Measurements from ENCODE around the gene TRDMT1.

Gene TRDMT1

DNA sequence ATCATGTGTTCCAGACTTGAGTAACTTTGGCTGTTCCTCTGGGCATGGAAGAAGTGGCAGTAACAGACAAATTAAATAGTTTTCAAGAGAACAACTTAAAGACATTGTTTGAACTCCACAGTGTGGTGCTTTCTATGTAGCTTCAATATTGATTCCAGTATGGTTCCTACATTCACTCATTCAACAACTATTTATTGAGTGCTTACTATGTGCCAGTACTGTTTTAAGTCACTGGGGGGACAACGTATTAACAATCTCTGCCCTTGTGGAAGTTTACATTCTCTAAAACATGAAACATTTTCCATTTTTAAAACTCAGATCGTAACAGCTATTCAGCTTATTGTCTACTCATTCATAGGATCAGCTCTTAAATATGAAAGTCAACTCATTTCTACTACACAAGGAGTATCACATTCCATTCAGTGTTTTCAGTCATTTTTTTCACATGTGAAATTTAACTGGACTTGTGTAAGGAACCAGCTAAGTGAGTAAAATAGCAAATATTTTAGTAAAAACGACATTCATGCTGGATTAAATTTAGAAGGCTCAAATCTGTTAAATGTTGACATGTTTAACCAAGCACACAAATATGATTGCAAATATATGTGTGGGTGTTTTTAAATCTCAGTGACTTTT lies 58.3 kb downstream of the TRDMT1 start:
- H3K27me3 ChIP-seq (ENCODE audit: control insufficient read depth, insufficient read depth, low read length): no peaks in the 10 kb centered on the region
- H3K9me3 ChIP-seq (replicated peaks; ENCODE audit: low read length): no peaks in the 10 kb centered on the region
- H3K36me3 ChIP-seq (ENCODE audit: insufficient read depth, low read length): no peaks in the 10 kb centered on the region
- H3K4me1 ChIP-seq (ENCODE audit: control insufficient read depth, insufficient read depth, low read length): no peaks in the 10 kb centered on the region
- no peak overlapping the region for H3K4me2 ChIP-seq (ENCODE audit: low read length)
- H3K4me3 ChIP-seq (ENCODE audit: low read length): no peak overlapping the region
- H3K9ac ChIP-seq (ENCODE audit: low read depth, low read length): no peak overlapping the region

DNA sequence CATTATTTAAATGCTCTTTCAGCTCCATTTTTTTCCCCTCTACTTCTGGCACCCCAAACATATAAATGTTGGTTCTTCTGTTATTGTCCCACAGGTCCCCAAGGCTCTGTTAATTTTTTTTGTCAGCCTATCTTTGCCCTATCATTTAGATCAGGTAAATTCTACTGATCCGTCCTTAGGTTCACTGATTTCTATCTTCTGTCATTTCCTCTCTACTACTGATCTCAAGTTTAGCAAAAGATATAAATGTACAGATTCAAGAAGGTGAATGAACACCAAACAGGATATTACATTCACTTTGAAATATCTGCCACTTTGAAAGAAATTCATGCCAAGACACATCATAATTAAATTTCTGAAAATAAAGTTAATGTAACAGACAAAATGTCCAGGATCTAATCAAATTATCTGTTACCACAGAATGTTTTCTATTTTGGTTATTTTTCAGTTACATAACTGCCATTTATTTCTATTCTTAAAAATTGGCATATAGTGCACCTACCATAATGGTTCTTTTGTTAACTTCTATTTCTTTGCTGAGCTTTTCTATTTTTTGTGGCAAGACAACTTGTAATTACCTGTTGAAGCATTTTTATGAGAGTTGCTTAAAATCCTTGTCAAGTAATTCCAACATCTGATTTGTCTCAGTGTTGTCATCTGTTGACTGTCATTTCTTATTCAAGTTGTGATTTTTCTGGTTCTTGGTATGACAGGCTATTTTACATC lies 59.8 kb downstream of the TRDMT1 start:
- no peak overlapping the region for H3K4me2 ChIP-seq (ENCODE audit: low read length)
- H3K9me3 ChIP-seq (replicated peaks; ENCODE audit: low read length): no peaks in the 10 kb centered on the region
- no peak overlapping the region for H3K4me3 ChIP-seq (ENCODE audit: low read length)
- H3K36me3 ChIP-seq (ENCODE audit: insufficient read depth, low read length): no peaks in the 10 kb centered on the region
- no peak overlapping the region for H3K9ac ChIP-seq (ENCODE audit: low read depth, low read length)
- H3K4me1 ChIP-seq (ENCODE audit: control insufficient read depth, insufficient read depth, low read length): no peaks in the 10 kb centered on the region
- no peaks in the 10 kb centered on the region for H3K27me3 ChIP-seq (ENCODE audit: control insufficient read depth, insufficient read depth, low read length)

DNA sequence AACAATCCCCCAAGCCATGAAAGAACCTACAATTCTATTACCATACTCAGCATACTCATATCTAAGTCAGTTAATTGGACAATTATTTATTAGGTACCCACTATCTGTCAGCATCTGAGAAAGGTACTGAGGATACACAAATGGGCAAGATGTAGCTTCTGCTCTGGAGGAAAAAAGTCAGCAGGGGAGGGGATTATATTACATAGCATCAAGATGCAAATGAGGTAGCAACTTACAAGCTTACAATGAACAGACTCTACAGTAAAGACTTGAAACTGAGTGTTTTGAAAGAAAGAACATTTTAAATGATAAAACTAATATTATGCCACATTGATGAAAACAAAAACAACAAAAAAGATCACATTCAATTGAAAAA lies 61.1 kb downstream of the TRDMT1 start:
- Histone ChIP-seq H3K4me2 (ENCODE audit: low read length) (no peak overlapping the region), H3K27me3 (ENCODE audit: control insufficient read depth, insufficient read depth, low read length) (no peaks in the 10 kb centered on the region), H3K9ac (ENCODE audit: low read depth, low read length) (no peak overlapping the region), H3K4me3 (ENCODE audit: low read length) (no peak overlapping the region), H3K9me3 (replicated peaks; ENCODE audit: low read length) (no peaks in the 10 kb centered on the region), H3K4me1 (ENCODE audit: control insufficient read depth, insufficient read depth, low read length) (no peaks in the 10 kb centered on the region), H3K36me3 (ENCODE audit: insufficient read depth, low read length) (no peaks in the 10 kb centered on the region)

DNA sequence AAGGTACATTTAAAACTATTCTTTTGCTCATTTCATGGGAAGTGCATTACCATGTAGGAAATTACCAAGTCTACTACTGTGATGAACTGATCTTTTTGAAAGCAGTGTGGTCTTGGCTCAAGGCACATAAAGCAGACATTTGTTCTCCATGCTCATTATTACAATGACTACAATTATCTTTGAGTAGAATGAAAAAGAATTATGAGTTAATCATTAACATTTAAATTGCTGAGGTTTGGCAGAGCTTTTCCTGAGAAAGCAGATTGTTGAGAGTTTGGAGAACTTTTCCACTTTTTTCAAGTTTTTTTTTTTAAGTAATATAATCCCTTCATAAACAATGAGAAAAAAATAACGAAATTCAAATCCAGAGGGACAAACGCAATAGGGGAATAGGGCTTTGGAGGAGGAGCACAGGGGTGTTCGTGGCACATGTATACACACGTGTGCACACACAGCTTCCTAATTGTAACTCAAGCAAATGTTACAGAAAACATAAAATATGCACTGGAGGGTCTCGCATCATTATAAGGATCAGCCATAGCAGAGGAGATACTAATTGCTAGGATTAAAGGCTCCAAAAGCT lies 62.9 kb downstream of the TRDMT1 start:
- Histone ChIP-seq H3K36me3 (ENCODE audit: insufficient read depth, low read length) (no peaks in the 10 kb centered on the region), H3K4me3 (ENCODE audit: low read length) (no peak overlapping the region), H3K4me2 (ENCODE audit: low read length) (no peak overlapping the region), H3K4me1 (ENCODE audit: control insufficient read depth, insufficient read depth, low read length) (peaks cover 7% of the 10 kb centered on the region), H3K9me3 (replicated peaks; ENCODE audit: low read length) (no peaks in the 10 kb centered on the region), H3K27me3 (ENCODE audit: control insufficient read depth, insufficient read depth, low read length) (no peaks in the 10 kb centered on the region), H3K9ac (ENCODE audit: low read depth, low read length) (no peak overlapping the region)

DNA sequence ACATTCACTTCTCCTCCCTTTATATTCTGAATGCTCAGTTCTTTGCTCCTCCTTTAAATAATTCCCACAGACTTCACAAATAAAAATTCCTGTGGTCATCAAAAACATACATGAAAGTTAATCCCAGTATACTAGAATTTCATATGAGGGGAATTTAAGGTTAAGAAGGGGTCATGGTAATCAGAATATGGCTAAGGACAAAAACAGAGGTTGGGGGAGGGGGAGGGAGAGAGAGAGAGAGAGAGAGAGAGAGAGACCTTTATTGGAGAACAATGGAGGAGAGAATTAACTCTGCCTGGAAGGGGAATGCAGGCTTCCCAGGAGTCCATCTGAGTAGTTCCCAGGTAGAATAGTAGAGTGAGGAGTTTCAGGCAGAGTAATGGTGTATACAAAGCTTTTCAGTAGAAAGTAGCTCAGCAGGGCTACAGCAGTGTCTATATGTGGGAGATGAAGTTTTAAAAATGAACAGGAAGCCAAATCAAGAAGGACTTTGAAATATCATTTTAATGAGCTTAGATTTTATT lies 66.7 kb downstream of the TRDMT1 start:
- Histone ChIP-seq H3K9ac (ENCODE audit: low read depth, low read length) (no peak overlapping the region), H3K36me3 (ENCODE audit: insufficient read depth, low read length) (no peaks in the 10 kb centered on the region)

DNA sequence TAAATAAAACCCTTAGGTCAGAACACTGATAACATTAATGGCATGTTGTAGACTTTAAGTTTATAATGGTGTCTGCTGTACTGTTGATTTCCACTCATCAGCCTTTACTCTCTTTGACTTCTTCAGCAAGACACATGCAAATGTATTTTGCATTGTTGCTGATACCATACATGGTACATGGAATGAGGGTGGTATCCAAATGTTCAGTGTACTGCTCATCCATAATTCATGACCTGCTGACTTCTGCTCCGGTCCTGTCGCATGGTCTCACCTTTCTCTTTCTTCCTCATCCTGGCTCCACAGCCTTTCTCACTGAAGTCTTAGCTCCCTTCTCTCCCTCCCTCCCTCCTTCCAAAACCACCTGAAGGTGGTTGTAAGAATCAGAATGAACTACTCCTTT lies 67.2 kb downstream of the TRDMT1 start:
- Histone ChIP-seq H3K4me1 (ENCODE audit: control insufficient read depth, insufficient read depth, low read length) (peaks cover 7% of the 10 kb centered on the region), H3K9me3 (replicated peaks; ENCODE audit: low read length) (no peaks in the 10 kb centered on the region), H3K9ac (ENCODE audit: low read depth, low read length) (no peak overlapping the region), H3K36me3 (ENCODE audit: insufficient read depth, low read length) (no peaks in the 10 kb centered on the region), H3K27me3 (ENCODE audit: control insufficient read depth, insufficient read depth, low read length) (no peaks in the 10 kb centered on the region), H3K4me3 (ENCODE audit: low read length) (no peak overlapping the region), H3K4me2 (ENCODE audit: low read length) (no peak overlapping the region)

More for the DNA sequence above, 66.7 kb downstream of the TRDMT1 start:
- no peaks in the 10 kb centered on the region for H3K9me3 ChIP-seq (replicated peaks; ENCODE audit: low read length)
- H3K4me1 ChIP-seq (ENCODE audit: control insufficient read depth, insufficient read depth, low read length): peaks cover 7% of the 10 kb centered on the region
- no peak overlapping the region for H3K4me2 ChIP-seq (ENCODE audit: low read length)
- no peaks in the 10 kb centered on the region for H3K27me3 ChIP-seq (ENCODE audit: control insufficient read depth, insufficient read depth, low read length)
- H3K4me3 ChIP-seq (ENCODE audit: low read length): no peak overlapping the region

DNA sequence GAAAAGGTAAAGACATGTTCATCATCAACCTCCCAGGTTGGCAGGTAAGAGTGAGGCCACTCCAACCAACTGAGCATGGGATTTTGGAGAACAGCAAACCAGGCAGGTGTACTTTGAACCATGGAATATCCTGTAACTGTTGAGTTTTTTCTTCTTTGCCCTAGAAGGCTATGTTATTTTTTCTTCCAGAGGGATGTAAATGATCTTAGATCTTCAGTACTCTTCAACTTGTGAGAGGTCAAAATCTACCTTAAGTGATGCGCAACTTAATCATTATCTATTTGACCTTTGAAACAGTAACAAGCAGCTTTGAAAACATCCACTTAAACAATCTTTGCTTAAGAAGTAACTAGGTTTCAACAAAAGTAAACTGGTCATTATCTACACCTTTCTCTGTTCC lies 71.7 kb downstream of the TRDMT1 start, which contains the start of gene CUBN:
Gene CUBN (minus strand): TSS at position 71 of the 400 bp plus-strand sequence. CDS start 46 bp downstream, at position 25.
- no peak within 1 kb of the TSS for H3K4me3 ChIP-seq (ENCODE audit: low read length)
- H3K9ac ChIP-seq (ENCODE audit: low read depth, low read length): no peak within 1 kb of the TSS
- H3K36me3 ChIP-seq (ENCODE audit: insufficient read depth, low read length): no peaks in the 10 kb centered on the region
- H3K9me3 ChIP-seq (replicated peaks; ENCODE audit: low read length): no peaks in the 10 kb centered on the region
- peaks cover 5% of the 10 kb centered on the region for H3K4me1 ChIP-seq (ENCODE audit: control insufficient read depth, insufficient read depth, low read length)
- no peaks in the 10 kb centered on the region for H3K27me3 ChIP-seq (ENCODE audit: control insufficient read depth, insufficient read depth, low read length)
- H3K4me2 ChIP-seq (ENCODE audit: low read length): no peak within 1 kb of the TSS

DNA sequence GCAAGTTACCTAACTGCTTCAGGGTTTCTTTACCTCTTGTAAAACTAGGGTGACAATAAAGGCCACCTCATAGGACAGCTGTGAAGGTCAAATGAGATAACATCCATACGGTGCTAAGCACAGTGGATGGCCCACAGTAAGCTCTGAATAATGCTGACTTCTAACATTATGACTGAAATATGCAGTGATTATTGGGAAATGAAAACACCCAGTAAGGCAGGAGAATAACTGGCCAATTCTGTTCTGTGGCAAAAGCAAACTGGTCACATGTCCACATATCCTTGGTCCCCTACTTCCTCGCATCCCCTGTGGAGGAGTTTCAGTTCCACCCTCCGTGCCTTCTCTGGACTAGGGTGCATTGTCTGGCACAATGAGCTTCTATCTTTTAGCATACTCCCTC lies 73.2 kb downstream of the TRDMT1 start:
- Histone ChIP-seq H3K9ac (ENCODE audit: low read depth, low read length) (no peak overlapping the region), H3K4me3 (ENCODE audit: low read length) (no peak overlapping the region), H3K4me1 (ENCODE audit: control insufficient read depth, insufficient read depth, low read length) (peaks cover 7% of the 10 kb centered on the region), H3K9me3 (replicated peaks; ENCODE audit: low read length) (no peaks in the 10 kb centered on the region), H3K36me3 (ENCODE audit: insufficient read depth, low read length) (no peaks in the 10 kb centered on the region), H3K4me2 (ENCODE audit: low read length) (no peak overlapping the region), H3K27me3 (ENCODE audit: control insufficient read depth, insufficient read depth, low read length) (no peaks in the 10 kb centered on the region)

DNA sequence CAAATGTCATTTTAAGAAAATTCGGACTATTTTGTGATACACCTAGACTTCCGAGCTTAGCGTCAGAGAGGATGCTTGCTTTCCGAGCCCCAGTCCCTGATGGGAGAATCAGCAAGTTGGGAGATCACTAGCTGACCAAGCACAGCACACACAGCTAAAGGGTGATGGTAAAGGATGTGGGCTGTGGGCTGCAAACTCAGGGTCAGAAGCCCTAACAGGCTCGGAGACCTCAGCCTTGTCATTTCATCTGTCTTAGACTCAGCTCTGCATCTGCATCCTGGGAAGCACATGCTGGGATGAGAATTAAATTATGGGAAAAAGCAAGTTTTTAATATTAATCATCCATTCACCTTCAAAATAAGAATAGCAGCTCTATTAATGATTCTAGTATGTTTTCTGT lies 75.1 kb downstream of the TRDMT1 start:
- H3K9ac ChIP-seq (ENCODE audit: low read depth, low read length): no peak overlapping the region
- peaks cover 17% of the 10 kb centered on the region for H3K4me1 ChIP-seq (ENCODE audit: control insufficient read depth, insufficient read depth, low read length)
- no peaks in the 10 kb centered on the region for H3K9me3 ChIP-seq (replicated peaks; ENCODE audit: low read length)
- no peak overlapping the region for H3K4me2 ChIP-seq (ENCODE audit: low read length)
- H3K27me3 ChIP-seq (ENCODE audit: control insufficient read depth, insufficient read depth, low read length): no peaks in the 10 kb centered on the region
- no peaks in the 10 kb centered on the region for H3K36me3 ChIP-seq (ENCODE audit: insufficient read depth, low read length)
- H3K4me3 ChIP-seq (ENCODE audit: low read length): no peak overlapping the region

DNA sequence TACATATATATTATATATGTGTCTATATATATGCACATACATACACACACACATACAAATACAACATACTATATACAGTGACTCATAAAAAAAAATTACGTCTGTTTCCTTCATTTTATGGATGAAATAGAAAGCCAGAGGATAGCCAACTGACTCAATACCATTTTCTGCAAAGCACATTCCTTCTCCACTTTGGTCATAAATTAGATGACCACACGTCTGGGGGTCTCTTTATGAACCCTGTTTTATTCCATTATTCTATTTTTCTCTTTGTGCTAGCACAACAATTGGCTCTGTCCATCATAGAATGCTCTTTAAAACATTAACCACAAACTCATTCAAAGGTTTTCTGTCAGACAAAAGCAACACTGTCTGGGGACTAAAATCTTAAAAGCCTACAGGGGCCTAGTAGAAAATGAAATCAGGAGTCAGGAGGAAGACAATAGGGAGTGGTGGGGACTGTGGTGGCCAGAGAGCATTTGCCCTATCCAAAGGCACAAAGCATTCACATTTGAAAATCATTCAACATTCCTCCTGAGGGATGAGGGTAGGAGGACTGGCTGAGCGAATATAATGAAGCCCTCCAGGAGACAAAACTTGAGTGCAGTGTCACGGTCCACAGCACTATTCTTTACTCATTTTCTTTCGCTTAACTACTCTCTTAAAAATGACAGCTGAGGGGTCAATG lies 76.1 kb downstream of the TRDMT1 start:
- H3K4me2 ChIP-seq (ENCODE audit: low read length): no peak overlapping the region
- H3K4me1 ChIP-seq (ENCODE audit: control insufficient read depth, insufficient read depth, low read length): peaks cover 17% of the 10 kb centered on the region
- no peaks in the 10 kb centered on the region for H3K27me3 ChIP-seq (ENCODE audit: control insufficient read depth, insufficient read depth, low read length)
- no peaks in the 10 kb centered on the region for H3K36me3 ChIP-seq (ENCODE audit: insufficient read depth, low read length)
- H3K4me3 ChIP-seq (ENCODE audit: low read length): no peak overlapping the region
- H3K9ac ChIP-seq (ENCODE audit: low read depth, low read length): no peak overlapping the region
- H3K9me3 ChIP-seq (replicated peaks; ENCODE audit: low read length): no peaks in the 10 kb centered on the region

DNA sequence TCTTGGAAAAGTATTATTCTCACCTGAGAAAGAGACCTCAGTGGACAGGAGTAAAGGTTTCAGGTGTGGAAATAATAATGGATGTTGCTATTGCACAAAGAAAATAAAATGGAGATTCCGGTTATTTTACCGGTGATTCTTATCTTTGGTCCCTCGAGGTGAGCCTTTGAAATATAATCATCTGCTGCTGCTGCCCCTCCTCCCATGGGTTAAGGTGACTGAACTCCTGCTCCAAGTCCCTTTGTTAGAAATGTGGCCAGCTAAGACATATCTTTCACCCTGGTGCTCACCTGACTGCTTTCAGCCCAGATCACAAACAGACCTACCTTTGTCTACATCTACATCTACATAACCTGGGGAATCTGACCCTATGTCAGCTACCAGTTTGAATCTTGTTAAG lies 77.5 kb downstream of the TRDMT1 start:
- Histone ChIP-seq H3K9ac (ENCODE audit: low read depth, low read length) (no peak overlapping the region), H3K4me3 (ENCODE audit: low read length) (no peak overlapping the region), H3K4me2 (ENCODE audit: low read length) (peak overlapping the region; percentile 49), H3K9me3 (replicated peaks; ENCODE audit: low read length) (no peaks in the 10 kb centered on the region), H3K4me1 (ENCODE audit: control insufficient read depth, insufficient read depth, low read length) (peaks cover 17% of the 10 kb centered on the region), H3K36me3 (ENCODE audit: insufficient read depth, low read length) (no peaks in the 10 kb centered on the region), H3K27me3 (ENCODE audit: control insufficient read depth, insufficient read depth, low read length) (no peaks in the 10 kb centered on the region)

Data from skeletal muscle satellite cell (primary cell).